Loucy (cell line): Measurements from ENCODE around the gene MYO1E.

Experiments
- H2AFZ ChIP-seq: fragments of 200-600 bp; sonication (generic); 2 replicates; pipeline ENCODE4 v1.6.0; 2016; ENCODE audit warnings: antibody characterized with exemption, mild to moderate bottlenecking, low read length, moderate library complexity
- H3F3A ChIP-seq: fragments of 200-600 bp; 2 replicates; pipeline ENCODE4 v1.6.0; 2016; ENCODE audit warnings: antibody characterized with exemption, low read depth, mild to moderate bottlenecking
- H3K27me3 ChIP-seq: fragments of 200-600 bp; sonication (generic); 2 replicates; pipeline ENCODE4 v1.6.1; 2014; ENCODE audit warnings: low read length, mild to moderate bottlenecking; ENCODE audit not compliant: insufficient read depth, poor library complexity, severe bottlenecking
- H3K36me3 ChIP-seq: fragments of 200-600 bp; sonication (generic); 2 replicates; pipeline ENCODE4 v1.6.1; 2016; ENCODE audit warnings: low read length; ENCODE audit not compliant: insufficient read depth
- H3K4me1 ChIP-seq: fragments of 200-600 bp; sonication (generic); 2 replicates; pipeline ENCODE4 v1.5.1; 2014; ENCODE audit warnings: low read length, mild to moderate bottlenecking; ENCODE audit not compliant: insufficient read depth, poor library complexity, severe bottlenecking
- H3K4me2 ChIP-seq: fragments of 200-600 bp; sonication (generic); 2 replicates; pipeline ENCODE4 v1.6.0; 2014; ENCODE audit warnings: antibody characterized with exemption, low read length, low read depth, mild to moderate bottlenecking; ENCODE audit not compliant: poor library complexity, severe bottlenecking
- H3K4me3 ChIP-seq: fragments of 200-600 bp; sonication (generic); 2 replicates; pipeline ENCODE4 v1.5.1; 2014; ENCODE audit warnings: low read length, mild to moderate bottlenecking, mixed read lengths; ENCODE audit not compliant: poor library complexity, severe bottlenecking
- H3K79me2 ChIP-seq: fragments of 200-600 bp; sonication (generic); 2 replicates; pipeline ENCODE4 v1.6.1; 2014; ENCODE audit warnings: low read length; ENCODE audit not compliant: insufficient read depth
- H3K9ac ChIP-seq: fragments of 200-600 bp; sonication (generic); 2 replicates; pipeline ENCODE4 v1.6.0; 2014; ENCODE audit warnings: mild to moderate bottlenecking, low read depth, low read length, moderate library complexity; ENCODE audit not compliant: poor library complexity, severe bottlenecking
- H3K9me2 ChIP-seq: fragments of 200-600 bp; sonication (generic); replicated peaks from 2 replicates; pipeline ENCODE4 v1.6.1; 2016; ENCODE audit warnings: low read depth, low read length, mixed read lengths
- H3K9me3 ChIP-seq: fragments of 200-600 bp; sonication (generic); 2 replicates; pipeline ENCODE4 v1.6.1; 2014; ENCODE audit warnings: mild to moderate bottlenecking, antibody characterized with exemption, low read length, low read depth; ENCODE audit not compliant: insufficient read depth
- H4K20me1 ChIP-seq: fragments of 200-600 bp; sonication (generic); 2 replicates; pipeline ENCODE4 v1.6.0; 2014; ENCODE audit warnings: antibody characterized with exemption, low read length, mild to moderate bottlenecking; ENCODE audit not compliant: insufficient read depth, poor library complexity, severe bottlenecking
- EZH2phosphoT487 ChIP-seq: fragments of 200-600 bp; IDR thresholded peaks from 2 replicates; pipeline ENCODE4 v1.6.1; 2018; ENCODE audit warnings: antibody characterized with exemption, mild to moderate bottlenecking, moderate library complexity, borderline replicate concordance
- TF ChIP-seq, protein P1 (sequence below): fragments of 200-600 bp; sonication (generic); conservative IDR thresholded peaks from 2 replicates; pipeline ENCODE4 v1.5.1; 2014; ENCODE audit warnings: mild to moderate bottlenecking, antibody characterized with exemption, low read length

Gene MYO1E

DNA sequence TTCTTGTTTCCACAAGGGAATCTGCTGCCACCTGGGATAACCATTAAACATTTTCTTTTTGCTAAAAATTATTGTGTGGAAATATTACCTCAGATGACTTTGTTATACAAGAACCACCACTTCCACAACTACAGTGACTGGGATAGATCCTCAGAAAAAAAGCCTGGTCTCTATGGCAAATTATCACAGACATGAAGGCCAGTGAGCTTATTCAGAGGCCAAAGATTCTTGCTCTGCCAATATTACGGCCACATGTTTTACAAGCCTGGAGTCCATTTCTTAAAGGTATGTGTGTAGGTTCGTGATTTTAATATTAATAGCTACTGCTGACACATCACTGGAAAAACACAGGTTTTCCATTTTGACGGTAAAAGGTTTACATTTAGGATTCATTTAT lies 73.8 kb downstream of the MYO1E start:
- Histone ChIP-seq H3K4me2 (no peak overlapping the region), H3K4me1 (peaks cover 11% of the 10 kb centered on the region), H3K9me3 (no peaks in the 10 kb centered on the region), H3K9ac (no peak overlapping the region), H3K4me3 (no peak overlapping the region), H3K9me2 (no peaks in the 10 kb centered on the region), H3K27me3 (no peaks in the 10 kb centered on the region), H3F3A (no peaks in the 10 kb centered on the region), H4K20me1 (no peaks in the 10 kb centered on the region), H3K36me3 (no peaks in the 10 kb centered on the region), H2AFZ (no peak overlapping the region), H3K79me2 (no peaks in the 10 kb centered on the region)
- TF ChIP-seq, protein P1, sequence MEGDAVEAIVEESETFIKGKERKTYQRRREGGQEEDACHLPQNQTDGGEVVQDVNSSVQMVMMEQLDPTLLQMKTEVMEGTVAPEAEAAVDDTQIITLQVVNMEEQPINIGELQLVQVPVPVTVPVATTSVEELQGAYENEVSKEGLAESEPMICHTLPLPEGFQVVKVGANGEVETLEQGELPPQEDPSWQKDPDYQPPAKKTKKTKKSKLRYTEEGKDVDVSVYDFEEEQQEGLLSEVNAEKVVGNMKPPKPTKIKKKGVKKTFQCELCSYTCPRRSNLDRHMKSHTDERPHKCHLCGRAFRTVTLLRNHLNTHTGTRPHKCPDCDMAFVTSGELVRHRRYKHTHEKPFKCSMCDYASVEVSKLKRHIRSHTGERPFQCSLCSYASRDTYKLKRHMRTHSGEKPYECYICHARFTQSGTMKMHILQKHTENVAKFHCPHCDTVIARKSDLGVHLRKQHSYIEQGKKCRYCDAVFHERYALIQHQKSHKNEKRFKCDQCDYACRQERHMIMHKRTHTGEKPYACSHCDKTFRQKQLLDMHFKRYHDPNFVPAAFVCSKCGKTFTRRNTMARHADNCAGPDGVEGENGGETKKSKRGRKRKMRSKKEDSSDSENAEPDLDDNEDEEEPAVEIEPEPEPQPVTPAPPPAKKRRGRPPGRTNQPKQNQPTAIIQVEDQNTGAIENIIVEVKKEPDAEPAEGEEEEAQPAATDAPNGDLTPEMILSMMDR = no peak
- TF ChIP-seq EZH2phosphoT487 = no peak

DNA sequence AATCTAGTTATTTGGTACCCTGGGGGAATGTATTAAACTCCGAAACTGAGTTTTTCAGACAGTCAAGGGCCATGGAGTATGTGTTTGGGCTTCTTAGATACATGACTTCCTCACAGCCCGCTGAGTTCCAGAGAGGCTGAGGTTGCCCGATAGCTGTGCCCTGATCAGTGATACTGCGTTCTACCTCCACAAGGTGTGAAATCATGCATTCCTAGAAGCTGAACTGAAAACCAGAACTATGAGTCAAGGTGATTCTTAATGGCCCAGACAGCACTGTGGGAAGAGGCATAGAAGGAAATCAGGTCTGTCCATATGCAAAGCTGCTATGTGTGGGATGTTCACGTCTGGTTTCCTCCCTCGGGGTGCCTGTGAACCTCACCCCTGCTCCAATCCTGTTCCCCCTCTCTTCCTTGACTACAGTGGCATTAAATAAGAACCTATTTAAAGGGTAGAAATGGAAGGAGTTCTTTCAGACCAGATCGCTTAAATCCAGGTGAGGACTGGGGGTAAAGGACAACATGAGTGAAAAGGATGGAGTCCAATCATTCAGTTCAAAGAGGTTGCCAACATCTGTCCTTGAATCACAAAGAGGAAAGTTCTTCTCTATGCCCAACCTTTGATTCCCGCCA lies 74.3 kb downstream of the MYO1E start:
- no peaks in the 10 kb centered on the region for H4K20me1 ChIP-seq
- H2AFZ ChIP-seq = no peak overlapping the region
- H3K4me3 ChIP-seq = no peak overlapping the region
- no peaks in the 10 kb centered on the region for H3K9me2 ChIP-seq
- TF ChIP-seq, protein P1 = no peak
- TF ChIP-seq EZH2phosphoT487 = no peak
- no peak overlapping the region for H3K9ac ChIP-seq
- H3K4me1 ChIP-seq = peaks cover 11% of the 10 kb centered on the region
- no peak overlapping the region for H3K4me2 ChIP-seq
- H3F3A ChIP-seq = no peaks in the 10 kb centered on the region
- H3K9me3 ChIP-seq = no peaks in the 10 kb centered on the region
- no peaks in the 10 kb centered on the region for H3K27me3 ChIP-seq
- no peaks in the 10 kb centered on the region for H3K36me3 ChIP-seq
- H3K79me2 ChIP-seq = no peaks in the 10 kb centered on the region

DNA sequence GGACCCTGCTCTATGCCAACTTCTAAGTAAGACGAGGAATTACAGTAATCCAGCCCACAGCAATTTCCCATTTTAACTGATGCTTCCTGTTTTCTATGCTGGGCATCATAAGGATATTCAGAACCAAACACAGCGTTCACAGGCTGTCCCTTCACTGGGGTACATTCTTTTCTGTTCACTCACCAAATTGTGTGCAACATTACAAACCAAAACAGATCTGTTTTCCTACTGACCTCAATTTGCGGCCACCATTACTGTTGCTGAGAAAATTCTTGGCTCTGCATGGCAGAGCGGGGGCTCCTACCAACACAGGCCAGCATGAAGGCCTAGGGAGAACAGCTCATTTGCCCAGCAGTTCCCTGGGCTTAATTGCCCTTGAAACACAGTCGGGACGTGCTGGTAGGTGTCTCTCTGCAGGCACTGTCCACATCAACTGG lies 76.5 kb downstream of the MYO1E start:
- Histone ChIP-seq H3K4me3 (no peak overlapping the region), H2AFZ (no peak overlapping the region; the same call in 1 of the 2 replicates), H3K27me3 (no peaks in the 10 kb centered on the region), H3K4me1 (peaks cover 11% of the 10 kb centered on the region), H3K4me2 (no peak overlapping the region), H3K9ac (no peak overlapping the region), H3K9me3 (no peaks in the 10 kb centered on the region), H3F3A (no peaks in the 10 kb centered on the region), H3K79me2 (no peaks in the 10 kb centered on the region), H3K36me3 (no peaks in the 10 kb centered on the region), H4K20me1 (no peaks in the 10 kb centered on the region), H3K9me2 (no peaks in the 10 kb centered on the region)
- TF ChIP-seq, protein P1 = no peak
- no peak for TF ChIP-seq EZH2phosphoT487
